ENCODE data around the gene OXT.
"Not testable (repeated sequence)": the region's sequence is repeated elsewhere in the genome, so short reads cannot be mapped to it uniquely, and the experiment has no call there.

Gene OXT

DNA sequence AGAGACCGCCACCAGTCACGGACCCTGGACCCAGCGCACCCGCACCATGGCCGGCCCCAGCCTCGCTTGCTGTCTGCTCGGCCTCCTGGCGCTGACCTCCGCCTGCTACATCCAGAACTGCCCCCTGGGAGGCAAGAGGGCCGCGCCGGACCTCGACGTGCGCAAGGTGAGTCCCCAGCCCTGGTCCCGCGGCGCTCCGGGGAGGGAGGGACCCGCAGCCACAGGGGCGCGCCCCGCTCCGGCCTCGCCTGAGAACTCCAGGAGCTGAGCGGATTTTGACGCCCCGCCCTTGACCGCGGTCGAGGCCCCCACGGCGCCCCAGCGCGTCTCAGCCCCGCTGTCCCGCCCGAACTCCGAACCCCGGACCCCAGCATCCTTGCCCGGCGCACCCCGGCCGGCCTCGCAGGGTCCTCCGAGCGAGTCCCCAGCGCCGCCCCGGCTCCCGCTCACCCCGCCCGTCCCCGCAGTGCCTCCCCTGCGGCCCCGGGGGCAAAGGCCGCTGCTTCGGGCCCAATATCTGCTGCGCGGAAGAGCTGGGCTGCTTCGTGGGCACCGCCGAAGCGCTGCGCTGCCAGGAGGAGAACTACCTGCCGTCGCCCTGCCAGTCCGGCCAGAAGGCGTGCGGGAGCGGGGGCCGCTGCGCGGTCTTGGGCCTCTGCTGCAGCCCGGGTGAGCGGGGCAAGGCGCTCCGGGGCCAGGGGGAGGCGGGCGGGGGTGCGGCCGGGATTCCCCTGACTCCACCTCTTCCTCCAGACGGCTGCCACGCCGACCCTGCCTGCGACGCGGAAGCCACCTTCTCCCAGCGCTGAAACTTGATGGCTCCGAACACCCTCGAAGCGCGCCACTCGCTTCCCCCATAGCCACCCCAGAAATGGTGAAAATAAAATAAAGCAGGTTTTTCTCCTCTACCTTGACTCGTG lies at the start of gene OXT:
OXT (plus strand) TSS at position 11 of the 920 bp plus-strand sequence; CDS start at position 47, 36 bp downstream.
- no peak for DNase-seq

DNA sequence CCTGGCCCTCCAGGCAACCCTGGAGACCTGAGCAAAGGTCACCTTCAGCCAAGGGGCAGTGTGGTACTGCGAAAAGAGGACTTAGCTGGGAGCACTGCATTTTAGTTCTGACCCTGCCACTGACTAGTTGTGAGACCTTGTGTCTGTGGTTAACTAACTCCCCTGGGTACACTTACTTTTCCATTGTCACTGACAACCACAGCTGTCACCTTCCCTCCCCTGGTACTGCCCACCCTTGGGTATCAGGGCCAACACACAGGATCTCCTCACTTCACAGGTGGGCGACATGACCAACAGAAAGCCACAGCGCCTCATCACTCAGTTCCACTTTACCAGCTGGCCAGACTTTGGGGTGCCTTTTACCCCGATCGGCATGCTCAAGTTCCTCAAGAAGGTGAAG lies 49.6 kb upstream of the OXT start:
- no peak for DNase-seq

DNA sequence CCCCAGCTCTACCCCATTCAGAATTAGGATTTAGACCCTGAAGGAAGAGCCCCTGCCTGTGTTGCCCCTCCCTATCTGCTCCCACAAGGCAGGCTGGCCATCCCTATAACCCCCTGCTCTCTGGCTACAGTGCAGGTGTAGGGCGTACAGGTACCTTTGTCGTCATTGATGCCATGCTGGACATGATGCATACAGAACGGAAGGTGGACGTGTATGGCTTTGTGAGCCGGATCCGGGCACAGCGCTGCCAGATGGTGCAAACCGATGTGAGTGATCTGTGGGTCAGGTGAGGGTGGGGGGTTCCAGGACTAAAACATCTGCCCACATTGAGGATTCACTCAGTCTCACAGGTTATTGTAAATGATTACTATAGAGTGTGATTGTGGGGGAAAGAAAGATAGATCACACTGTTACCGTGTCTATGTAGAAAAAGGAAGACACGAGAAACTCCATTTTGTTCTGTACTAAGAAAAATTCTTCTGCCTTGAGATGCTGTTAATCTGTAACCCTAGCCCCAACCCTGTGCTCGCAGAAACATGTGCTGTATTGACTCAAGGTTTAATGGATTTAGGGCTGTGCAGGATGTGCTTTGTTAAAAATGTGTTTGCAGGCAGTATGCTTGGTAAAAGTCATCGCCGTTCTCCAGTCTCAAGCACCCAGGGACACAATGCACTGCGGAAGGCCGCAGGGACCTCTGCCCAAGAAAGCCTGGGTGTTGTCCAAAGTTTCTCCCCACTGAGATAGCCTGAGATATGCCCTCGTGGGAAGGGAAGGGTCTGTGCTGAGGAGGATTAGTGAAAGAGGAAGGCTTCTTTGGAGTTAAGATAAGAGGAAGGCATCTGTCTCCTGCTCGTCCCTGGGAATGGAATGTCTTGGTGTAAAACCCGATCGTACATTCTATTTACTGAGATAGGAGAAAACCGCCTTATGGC lies 48.6 kb upstream of the OXT start:
- DNase-seq, result not testable (repeated sequence)

DNA sequence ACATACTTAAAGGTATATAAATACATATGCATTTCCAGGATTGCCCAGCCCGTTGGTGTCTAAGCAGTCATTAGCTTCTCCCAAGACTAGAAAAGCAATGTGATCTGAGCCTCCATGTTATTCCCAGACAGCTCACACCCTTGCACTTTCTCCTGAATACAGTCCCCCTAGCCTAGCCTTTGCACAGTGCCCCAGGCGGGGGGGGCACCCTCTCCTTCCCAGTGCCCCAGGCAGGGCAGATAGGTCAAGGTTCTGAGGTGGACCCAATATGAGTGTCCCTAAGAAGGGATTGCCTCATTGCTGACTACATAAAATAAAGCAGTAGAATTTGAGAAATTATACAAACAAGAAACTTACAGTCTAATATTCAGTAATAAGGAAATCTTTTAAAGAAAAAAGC lies 43.4 kb upstream of the OXT start:
- no peak for DNase-seq

DNA sequence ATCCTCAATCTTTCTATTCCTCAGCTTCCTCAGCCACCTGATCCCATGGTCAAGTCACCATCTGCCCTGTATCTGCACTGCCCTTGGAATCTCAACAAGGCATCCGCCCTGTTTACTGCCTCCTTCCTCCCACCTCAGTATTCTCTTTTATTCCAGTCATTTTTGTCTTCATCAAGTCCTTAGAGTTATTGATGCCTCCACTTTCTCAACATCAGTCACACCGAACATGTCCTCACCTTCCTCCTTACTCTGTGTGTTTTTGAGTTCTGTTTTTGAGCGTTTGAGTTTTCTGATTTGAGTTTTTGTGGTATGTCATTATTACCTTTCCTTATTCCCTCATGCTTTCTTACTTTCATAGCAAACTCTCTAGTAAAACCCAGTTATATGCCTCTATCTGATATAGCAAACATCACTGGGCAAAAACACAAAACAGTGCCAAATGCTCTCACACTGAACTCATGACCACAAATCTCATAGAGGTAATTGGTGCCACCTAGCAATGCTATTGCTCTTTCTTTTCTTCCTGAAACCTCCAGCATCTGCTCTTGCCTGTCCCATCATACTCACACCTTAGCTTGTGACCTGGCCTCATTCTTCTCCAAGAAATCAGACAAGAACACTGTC lies 39.8 kb upstream of the OXT start:
- DNase-seq, result no peak

DNA sequence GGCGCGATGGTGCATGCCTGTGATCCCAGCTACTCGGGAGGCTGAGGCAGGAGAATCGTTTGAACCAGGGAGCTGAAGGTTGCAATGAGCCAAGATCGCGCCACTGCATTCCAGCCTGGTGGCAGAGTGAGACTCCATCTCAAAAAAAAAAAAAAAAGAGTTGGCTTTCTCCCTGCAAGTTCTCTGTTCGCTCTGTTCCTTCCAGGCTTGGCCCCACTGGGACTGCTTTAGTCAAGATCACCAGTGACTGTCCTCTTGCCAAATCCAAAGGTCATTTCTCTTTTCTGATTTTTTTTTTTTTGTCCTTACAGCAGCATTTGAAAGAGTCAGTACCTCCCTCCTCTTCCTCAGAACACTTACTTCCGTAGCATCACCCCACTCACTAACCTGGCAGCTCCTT lies 38.8 kb upstream of the OXT start:
- no peak for DNase-seq

DNA sequence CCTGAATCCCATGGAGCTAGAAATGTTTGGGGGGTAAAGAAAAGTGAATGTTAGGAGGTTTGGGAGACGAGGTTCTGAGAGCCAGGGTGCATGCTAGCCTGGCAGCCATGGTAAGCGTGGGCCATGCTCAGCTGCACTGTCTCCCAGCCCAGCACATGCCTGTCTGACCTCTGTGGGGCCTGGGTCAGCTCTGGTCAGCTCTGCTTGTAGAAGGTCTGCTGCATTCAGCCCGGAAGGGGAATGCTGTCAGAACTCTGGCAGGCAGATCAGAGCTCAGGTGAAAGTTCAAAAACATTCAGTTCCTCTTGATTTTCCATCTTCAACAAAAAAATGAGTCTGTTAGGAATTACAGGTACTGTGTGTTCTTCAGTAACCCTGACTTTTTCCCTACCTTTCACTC lies 33.8 kb upstream of the OXT start:
- DNase-seq, result no peak

DNA sequence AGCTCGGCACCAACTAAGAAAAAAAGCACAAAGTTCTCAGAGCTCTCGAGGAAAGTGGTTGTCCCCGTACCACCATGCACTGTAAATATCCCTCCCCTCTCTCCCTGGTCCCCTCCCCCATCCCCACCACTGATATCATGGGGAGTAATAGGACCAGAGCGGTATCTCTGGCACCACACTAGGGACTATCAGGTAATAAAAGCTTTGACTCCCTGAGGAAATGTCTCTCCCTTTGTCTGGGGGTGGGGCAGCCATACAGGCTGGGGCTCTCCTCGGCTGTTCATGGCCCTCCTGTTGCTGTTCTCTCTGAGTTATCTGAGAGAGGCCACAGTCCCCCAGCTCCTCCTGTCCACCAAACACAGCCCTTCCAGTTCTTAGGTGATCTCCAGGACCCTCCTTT lies 33.0 kb upstream of the OXT start:
- DNase-seq, result no peak

DNA sequence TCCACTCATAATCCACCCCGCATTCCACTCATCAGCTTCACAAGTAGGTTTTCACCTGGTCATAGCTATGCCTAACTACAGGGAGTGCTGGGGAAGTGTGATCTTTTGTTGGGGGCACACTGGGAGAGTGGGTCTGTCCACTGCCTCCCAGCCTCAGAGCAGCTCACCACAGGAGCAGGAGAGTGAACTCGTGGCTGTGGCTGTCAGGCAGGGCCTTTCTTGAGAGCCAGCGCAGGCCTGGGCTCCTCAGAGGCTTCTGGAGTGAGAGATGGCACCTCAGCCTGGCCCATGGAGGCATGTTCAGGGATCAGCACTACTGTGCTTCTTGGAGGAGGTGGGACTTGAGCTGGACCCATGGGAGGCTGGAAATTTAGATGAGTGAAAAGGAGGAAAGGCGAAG lies 32.0 kb upstream of the OXT start:
- DNase-seq, result no peak

DNA sequence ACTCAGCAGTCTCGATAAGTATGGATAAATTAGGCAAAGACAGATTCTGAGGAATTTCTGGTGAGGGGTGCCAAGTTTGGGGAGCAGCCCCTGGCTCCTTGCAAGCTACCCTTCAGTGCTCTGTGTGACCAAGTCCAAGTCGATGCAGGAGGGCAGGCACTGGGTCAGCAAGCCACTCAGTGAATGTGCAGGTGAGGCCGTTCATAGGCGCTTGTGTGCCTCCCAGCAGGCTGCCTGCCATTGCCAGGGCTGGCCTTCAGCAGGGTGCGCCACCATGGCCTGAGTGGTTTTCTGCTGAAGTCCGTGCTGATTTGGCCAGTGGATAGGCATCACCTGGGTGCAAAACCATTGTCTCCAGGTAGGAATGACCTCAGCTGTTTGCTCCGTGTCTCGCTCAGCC lies 31.3 kb upstream of the OXT start:
- DNase-seq, result no peak

DNA sequence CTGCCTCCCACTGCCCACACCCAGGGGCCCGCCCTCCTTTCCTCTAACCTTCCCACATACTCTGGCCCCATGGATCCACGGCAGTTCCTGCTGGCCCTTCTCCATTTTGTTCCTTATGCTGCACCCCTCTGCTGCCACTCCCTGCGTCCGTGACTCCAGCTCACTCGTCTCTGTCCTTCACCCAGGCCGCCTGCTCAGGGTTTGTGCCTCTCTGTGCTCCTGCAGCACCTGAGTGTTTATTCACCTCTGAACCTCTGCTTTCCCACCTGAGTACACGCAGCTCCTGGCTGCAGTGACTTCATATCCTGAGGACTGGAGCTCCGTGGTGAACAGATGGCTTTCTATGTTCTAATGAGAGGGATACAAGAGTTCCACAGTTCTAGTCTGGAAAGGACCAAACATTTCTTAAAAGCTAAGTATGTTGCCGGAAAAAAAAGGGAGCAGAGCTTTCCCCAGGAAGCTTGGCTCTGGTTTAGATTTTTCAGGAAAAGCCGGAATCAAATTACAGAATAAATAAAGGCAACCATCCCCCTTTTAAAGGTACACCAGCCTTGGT lies 29.5 kb upstream of the OXT start:
- no peak for DNase-seq

DNA sequence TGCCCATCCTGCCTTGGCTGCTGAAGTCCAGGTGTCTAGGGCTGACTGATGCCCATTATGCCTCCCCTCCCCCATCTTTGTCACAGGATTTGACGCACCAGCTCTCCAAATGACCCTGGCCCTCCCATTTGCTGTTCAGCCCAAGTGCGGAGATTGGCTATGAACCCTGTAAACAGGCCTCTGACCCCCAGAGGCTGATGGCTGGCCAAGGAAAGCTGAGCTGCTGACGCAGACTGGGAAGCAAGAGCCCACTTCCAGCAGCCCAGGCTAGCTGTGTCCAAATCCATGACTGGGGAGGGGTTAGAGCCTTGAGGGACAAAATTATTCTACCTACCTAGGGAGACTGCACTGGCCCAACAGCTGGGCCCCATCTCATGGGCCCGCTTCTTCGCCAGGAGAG lies 28.8 kb upstream of the OXT start:
- no peak for DNase-seq

DNA sequence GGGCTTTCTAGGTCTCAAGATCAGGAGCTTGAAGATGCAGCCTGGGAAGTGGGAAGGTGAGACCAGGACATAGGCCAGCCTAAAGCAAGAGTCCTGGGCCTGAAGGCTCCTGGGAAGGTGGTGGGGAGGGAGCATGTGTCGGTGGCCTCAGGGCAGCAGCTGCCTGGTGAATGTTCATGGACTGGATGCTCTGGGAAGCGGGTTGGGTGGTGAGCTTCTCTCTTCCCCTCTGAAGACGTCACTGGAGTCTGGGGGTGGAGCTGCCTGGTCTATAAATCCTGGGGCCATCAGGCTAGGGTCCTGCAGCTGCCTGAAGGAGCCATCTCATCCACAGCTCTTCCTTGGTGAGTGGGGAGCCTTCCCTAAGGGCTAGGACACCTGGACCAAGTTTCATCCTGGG lies 28.1 kb upstream of the OXT start, which contains the start of gene GNRH2:
GNRH2 (plus strand) TSS at position 301 of the 400 bp plus-strand sequence. CDS start 793 bp downstream, outside the sequence.
- DNase-seq, result no peak

DNA sequence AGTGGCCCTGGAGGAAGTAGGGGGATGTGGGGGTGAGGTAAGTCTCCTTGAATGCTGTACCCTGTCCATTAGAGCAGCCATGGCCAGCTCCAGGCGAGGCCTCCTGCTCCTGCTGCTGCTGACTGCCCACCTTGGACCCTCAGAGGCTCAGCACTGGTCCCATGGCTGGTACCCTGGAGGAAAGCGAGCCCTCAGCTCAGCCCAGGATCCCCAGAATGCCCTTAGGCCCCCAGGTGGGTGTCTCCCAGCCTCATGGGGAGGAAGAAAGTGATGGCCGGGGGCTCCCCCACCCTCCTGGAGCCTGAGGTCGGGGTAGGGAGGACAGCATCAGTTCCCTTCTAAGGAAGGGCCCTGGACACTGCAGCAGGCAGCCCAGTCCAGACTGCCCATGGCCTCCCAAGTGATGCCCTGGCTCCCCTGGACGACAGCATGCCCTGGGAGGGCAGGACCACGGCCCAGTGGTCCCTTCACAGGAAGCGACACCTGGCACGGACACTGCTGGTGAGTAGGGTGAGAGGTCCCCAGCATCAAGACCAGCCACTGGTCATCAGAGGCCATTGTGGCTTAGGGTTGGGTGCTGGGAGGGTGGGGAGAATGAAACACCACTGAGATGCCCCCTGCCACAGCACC lies 27.0 kb upstream of the OXT start:
- no peak for DNase-seq

DNA sequence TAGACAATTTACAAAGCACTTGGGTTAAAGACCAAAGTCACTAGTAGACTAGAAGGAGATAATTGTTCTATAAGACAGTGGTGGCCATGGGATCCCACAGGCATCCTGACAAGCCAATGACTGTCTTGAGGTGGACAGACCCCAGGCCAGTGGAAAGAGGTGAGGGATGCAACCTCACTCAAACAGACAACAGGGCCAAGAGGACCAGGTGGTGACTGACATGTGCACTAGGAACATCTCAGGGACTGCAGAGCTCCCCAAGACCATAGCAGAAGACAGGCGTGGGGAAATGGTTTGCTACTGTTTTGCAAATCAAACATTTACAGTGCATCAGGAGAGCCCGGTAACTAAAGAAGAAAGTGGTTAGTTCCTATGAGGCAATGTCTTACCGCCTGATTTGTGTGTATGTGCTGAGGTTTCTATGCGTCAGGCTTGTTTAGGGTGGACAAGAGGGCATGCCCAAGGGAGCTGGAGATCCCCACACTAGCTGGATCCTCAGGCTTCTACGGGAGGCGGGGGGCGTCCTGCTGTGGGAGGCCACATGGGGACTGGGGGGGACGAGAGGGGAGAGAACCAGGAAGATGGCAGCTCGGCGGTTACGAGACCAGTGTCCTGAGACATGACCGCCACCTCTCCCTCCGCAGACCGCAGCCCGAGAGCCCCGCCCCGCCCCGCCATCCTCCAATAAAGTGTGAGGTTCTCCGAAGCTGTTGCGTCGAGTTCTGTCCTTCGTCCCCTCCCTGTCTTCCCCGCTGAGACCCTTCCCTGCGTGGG lies 26.2 kb upstream of the OXT start:
- no peak for DNase-seq

DNA sequence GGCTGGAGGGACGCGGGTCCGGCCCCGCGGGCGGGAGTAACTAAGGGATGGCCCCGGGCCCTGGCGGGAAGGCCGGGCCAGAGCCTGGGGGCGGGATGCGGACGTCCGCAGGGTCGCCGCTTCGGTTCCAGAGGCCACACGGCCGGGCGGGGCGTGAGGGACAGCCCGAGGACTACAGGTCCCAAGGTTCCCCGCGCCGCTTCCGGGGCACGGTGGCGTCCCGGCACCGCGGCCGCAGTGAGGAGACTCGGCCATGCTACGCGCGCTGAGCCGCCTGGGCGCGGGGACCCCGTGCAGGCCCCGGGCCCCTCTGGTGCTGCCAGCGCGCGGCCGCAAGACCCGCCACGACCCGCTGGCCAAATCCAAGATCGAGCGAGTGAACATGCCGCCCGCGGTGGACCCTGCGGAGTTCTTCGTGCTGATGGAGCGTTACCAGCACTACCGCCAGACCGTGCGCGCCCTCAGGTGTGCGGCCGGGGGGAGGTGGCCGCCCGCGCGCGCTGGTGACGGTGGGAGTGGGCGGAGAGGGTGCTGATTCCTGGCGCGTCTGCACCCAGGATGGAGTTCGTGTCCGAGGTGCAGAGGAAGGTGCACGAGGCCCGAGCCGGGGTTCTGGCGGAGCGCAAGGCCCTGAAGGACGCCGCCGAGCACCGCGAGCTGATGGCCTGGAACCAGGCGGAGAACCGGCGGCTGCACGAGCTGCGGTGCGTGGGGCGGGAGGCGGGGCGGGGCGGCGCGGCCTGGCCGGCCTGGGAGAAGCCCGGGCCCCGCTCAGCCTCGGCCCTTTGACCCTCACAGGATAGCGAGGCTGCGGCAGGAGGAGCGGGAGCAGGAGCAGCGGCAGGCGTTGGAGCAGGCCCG lies 25.4 kb upstream of the OXT start, which contains the start of gene MRPS26:
MRPS26 (plus strand) TSS at position 237 of the 861 bp plus-strand sequence; CDS start at position 254, 17 bp downstream.
- no peak for DNase-seq

DNA sequence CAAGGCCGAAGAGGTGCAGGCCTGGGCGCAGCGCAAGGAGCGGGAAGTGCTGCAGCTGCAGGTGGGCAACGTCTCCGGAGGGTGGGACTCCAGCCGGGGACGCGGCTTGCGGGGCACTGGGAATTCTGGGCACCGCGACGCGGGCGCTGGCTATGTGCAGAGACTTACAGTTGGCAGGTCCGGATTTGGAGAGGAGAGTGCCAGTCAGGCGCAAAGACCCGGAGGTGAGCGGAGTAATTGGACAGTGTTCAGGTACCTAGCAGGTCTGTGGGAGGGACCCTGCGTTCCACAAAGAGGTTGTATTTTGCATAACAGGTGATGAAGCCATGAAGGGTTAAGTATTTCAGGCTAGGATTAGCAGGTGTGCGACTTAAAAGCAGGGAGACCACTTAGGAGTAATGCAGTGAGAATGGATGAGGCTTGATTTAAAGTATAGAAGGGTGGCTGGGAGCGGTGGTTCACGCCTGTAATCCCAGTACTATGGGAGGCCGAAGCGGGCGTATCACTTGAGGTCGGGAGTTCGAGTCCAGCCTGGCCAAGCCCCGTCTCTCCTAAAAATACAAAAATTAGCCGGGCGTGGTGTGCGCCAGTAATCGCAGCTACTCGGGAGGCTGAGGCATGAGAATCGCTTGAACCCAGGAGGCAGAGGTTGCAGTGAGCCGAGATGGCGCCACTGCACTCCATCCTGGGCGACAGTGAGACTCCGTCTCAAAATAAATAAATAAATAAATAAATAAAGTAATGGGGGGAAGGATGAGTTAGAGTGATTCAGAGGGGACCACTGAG lies 24.6 kb upstream of the OXT start:
- DNase-seq, result peak; percentile 48

DNA sequence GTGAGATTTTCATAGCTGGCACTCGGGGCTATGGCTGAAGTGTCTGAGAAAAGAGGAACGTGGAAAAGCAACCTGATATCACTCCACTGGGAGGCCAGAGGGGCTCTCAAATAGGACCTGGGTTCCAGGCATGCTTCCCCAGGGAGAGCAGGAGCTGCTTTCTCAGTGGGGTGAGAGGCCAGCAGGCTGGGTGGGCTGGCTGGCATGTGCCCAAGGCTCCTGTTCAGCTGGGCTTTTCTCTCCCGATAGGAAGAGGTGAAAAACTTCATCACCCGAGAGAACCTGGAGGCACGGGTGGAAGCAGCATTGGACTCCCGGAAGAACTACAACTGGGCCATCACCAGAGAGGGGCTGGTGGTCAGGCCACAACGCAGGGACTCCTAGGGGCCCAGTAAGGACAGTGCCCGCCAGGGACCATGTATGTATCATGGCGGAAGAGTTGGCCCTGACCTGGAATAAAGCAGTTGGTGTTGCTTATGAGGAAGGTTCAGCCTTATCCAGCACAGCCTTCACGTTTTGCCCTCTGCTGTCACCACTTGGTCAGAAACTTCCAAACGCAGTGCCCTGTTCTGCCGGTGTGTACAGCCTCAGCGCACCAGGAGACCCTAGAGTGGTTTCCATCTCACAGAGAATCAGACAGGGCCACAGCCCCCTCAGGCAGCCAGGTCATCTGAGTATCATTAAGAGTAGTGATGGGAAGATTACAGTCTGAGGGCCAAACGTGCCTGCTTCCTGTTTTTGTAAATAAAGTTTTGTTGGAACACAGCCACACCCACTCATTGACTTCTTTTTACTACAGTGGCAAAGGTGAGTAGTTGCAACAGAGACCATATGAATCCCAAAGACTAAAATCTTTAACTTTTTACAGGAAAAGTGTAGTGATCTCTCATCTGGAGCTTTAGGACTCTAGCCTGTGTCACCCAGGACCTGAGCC lies 23.7 kb upstream of the OXT start:
- no peak for DNase-seq

Data from NCI-H2081 treated with DMSO at 0.1 percent for 48 hours (cell line).